WTC11 (cell line): ENCODE results near the gene ALCAM. TPM values are rescaled to one million over a fixed set of nuclear protein-coding genes. Genes with fewer than 3 reads are reported as not detected.
A peak's percentile ranks its signal among the peaks of the same experiment; 100 is the strongest.

Source experiments
- ATAC-seq: fragments of 200-7000 bp; cut with Tn5 transposase; 2 replicates; pipeline ENCODE4 v1.10.0; 2021; ENCODE audit warnings: mild to moderate bottlenecking, moderate library complexity
- CTCF ChIA-PET: fragments of 300-600 bp; sonication (Branson Sonifier 250); formaldehyde crosslinking; loops from one replicate; lab custom pipeline; 2021; ENCODE audit warnings: antibody characterized with exemption; lab: Charles Lee
- POLR2A ChIA-PET: fragments of 350-600 bp; sonication (Branson Sonifier 250); formaldehyde crosslinking; loops from one replicate; lab custom pipeline; 2021; ENCODE audit warnings: antibody characterized with exemption; lab: Charles Lee
- DNase-seq: peaks from one replicate; pipeline ENCODE4 v3.0.0; 2021; ENCODE audit warnings: low spot score
- H3K27ac Mint-ChIP-seq: 2 replicates; pipeline ENCODE4 v1.8.0; 2021; ENCODE audit warnings: mixed read lengths
- H3K27me3 Mint-ChIP-seq: 2 replicates; pipeline ENCODE4 v1.8.0; 2021; ENCODE audit warnings: low read depth, mild to moderate bottlenecking, moderate library complexity, mixed read lengths
- H3K36me3 Mint-ChIP-seq: 2 replicates; pipeline ENCODE4 v1.8.0; 2021; ENCODE audit warnings: mixed read lengths
- H3K4me1 Mint-ChIP-seq: 2 replicates; pipeline ENCODE4 v1.8.0; 2022; ENCODE audit warnings: mixed read lengths
- H3K4me3 Mint-ChIP-seq: 2 replicates; pipeline ENCODE4 v1.8.0; 2021; ENCODE audit warnings: mild to moderate bottlenecking, moderate library complexity, mixed read lengths
- H3K9me3 Mint-ChIP-seq: 2 replicates; pipeline ENCODE4 v1.8.0; 2021; ENCODE audit warnings: mixed read lengths
- JUN ChIP-seq: sonication (generic); formaldehyde crosslinking; IDR thresholded peaks from 2 replicates; pipeline ENCODE4 v1.8.0; 2023; ENCODE audit warnings: mild to moderate bottlenecking, missing genetic modification reagents
- PRRX2 ChIP-seq: fragments of 250-450 bp; sonication (Bioruptor Pico); IDR thresholded peaks from 2 replicates; pipeline ENCODE4 v1.8.0; 2021; ENCODE audit warnings: mild to moderate bottlenecking
- STAT6 ChIP-seq: sonication (generic); formaldehyde crosslinking; conservative IDR thresholded peaks from 2 replicates; pipeline ENCODE4 v1.8.1; 2023; ENCODE audit warnings: mild to moderate bottlenecking, low read depth, missing genetic modification reagents, moderate library complexity
- ZNF532 ChIP-seq: fragments of 250-450 bp; sonication (Bioruptor Pico); IDR thresholded peaks from 2 replicates; pipeline ENCODE4 v1.9.0; 2021; ENCODE audit warnings: mild to moderate bottlenecking, borderline replicate concordance
- ZSCAN18 ChIP-seq: fragments of 250-450 bp; sonication (Bioruptor Pico); IDR thresholded peaks from 2 replicates; pipeline ENCODE4 v2.1.2; 2022; ENCODE audit warnings: mild to moderate bottlenecking, moderate library complexity
- total RNA-seq: library from RNA; stranded (reverse); gene quantifications from 3 replicates; pipeline ENCODE4 v1.2.3, GENCODE V29; 2021
- TF ChIP-seq, protein P1 (sequence below): sonication (generic); formaldehyde crosslinking; IDR thresholded peaks from 2 replicates; pipeline ENCODE4 v1.8.0; 2022; ENCODE audit warnings: mild to moderate bottlenecking, missing genetic modification reagents
- TF ChIP-seq, protein P2 (sequence below): sonication (generic); formaldehyde crosslinking; IDR thresholded peaks from 2 replicates; pipeline ENCODE4 v1.8.0; 2022; ENCODE audit warnings: mild to moderate bottlenecking, missing genetic modification reagents
- TF ChIP-seq, protein P3 (sequence below): fragments of 250-450 bp; sonication (Bioruptor Pico); conservative IDR thresholded peaks from 2 replicates; pipeline ENCODE4 v1.9.0; 2021; ENCODE audit warnings: mild to moderate bottlenecking

The ALCAM gene
- total RNA-seq, 1 experiment from 2014 or later: 30.7 TPM

GRCh38 chr3:105425153-105425502 is 58.4 kb downstream of the ALCAM start (continued):
- no peak for TF ChIP-seq ZNF532 (CRISPR knock-in tag)

GRCh38 chr3:105427332-105427731 is 60.6 kb downstream of the ALCAM start:
- no peak for DNase-seq
- peak; percentile 66 for ATAC-seq
- H3K27ac Mint-ChIP-seq: no peak overlapping the region

More at GRCh38 chr3:105427332-105427731, 60.6 kb downstream of the ALCAM start:
- H3K36me3 Mint-ChIP-seq: no peaks in the 10 kb centered on the region
- peaks cover 15% of the 10 kb centered on the region for H3K4me1 Mint-ChIP-seq
- ChIA-PET POLR2A (no interaction called here), CTCF (no interaction called here)
- H3K4me3 Mint-ChIP-seq: no peak overlapping the region
- no peaks in the 10 kb centered on the region for H3K27me3 Mint-ChIP-seq
- no peaks in the 10 kb centered on the region for H3K9me3 Mint-ChIP-seq
- TF ChIP-seq, protein P1, sequence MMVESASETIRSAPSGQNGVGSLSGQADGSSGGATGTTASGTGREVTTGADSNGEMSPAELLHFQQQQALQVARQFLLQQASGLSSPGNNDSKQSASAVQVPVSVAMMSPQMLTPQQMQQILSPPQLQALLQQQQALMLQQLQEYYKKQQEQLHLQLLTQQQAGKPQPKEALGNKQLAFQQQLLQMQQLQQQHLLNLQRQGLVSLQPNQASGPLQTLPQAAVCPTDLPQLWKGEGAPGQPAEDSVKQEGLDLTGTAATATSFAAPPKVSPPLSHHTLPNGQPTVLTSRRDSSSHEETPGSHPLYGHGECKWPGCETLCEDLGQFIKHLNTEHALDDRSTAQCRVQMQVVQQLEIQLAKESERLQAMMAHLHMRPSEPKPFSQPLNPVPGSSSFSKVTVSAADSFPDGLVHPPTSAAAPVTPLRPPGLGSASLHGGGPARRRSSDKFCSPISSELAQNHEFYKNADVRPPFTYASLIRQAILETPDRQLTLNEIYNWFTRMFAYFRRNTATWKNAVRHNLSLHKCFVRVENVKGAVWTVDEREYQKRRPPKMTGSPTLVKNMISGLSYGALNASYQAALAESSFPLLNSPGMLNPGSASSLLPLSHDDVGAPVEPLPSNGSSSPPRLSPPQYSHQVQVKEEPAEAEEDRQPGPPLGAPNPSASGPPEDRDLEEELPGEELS: no peak
- TF ChIP-seq PRRX2 (CRISPR knock-in tag) (no peak), STAT6 (CRISPR knock-in tag) (no peak), ZSCAN18 (no peak), JUN (CRISPR knock-in tag) (no peak)
- TF ChIP-seq, protein P2, sequence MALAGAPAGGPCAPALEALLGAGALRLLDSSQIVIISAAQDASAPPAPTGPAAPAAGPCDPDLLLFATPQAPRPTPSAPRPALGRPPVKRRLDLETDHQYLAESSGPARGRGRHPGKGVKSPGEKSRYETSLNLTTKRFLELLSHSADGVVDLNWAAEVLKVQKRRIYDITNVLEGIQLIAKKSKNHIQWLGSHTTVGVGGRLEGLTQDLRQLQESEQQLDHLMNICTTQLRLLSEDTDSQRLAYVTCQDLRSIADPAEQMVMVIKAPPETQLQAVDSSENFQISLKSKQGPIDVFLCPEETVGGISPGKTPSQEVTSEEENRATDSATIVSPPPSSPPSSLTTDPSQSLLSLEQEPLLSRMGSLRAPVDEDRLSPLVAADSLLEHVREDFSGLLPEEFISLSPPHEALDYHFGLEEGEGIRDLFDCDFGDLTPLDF (CRISPR knock-in tag): no peak
- TF ChIP-seq, protein P3, sequence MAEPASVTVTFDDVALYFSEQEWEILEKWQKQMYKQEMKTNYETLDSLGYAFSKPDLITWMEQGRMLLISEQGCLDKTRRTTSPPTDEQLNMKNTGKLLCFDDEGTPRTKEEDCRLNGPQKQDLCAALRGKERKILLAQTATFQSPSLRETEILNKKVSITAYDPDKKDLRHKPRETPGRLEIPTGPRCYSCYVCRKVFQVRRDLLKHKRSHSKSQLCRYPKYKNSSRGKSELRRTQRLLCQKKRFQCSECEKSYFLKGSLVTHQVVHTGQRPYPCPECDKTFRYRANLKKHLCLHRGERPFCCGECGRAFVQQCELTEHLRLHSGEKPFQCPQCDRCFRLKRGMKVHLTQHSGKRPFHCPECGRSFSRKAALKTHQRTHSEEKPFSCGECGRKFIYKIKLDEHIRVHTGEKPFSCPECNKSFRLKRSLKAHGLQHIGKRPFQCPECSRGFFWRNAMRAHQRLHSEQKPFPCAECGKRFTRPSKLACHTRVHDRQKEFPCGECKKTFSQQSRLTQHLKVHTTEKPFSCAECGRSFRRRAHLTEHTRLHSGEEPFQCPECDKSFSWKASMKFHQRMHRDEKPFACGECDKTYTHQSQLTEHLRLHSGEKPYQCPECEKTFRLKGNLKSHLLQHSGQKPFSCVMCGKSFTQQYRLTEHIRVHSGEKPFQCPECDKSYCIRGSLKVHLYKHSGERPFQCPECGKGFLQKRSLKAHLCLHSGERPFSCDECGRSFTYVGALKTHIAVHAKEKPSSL: no peak
